ENCODE measurements around the gene MYRF.

MYRF gene

GRCh38 chr11:61739413-61739812 lies 13.0 kb upstream of the MYRF start (continued):
- no peak for TF ChIP-seq ZNF148 (tag by site-specific recombination; IDR thresholded peaks at IDR 0.05; ENCODE audit: borderline replicate concordance)
- TF ChIP-seq MEIS1 (CRISPR knock-in tag; IDR thresholded peaks at IDR 0.05; ENCODE audit: borderline replicate concordance), result no peak
- no peak for TF ChIP-seq ZNF558 (tag by site-specific recombination; IDR thresholded peaks at IDR 0.05)
- TF ChIP-seq ZNF707 (tag by site-specific recombination; IDR thresholded peaks at IDR 0.05), result no peak
- no peak for TF ChIP-seq YY2 (tag by site-specific recombination; IDR thresholded peaks at IDR 0.05)
- no peak for TF ChIP-seq ZNF549 (tag by site-specific recombination; IDR thresholded peaks at IDR 0.05)
- TF ChIP-seq AEBP2 (tag by site-specific recombination; IDR thresholded peaks at IDR 0.05; ENCODE audit: borderline replicate concordance), result no peak

DNA sequence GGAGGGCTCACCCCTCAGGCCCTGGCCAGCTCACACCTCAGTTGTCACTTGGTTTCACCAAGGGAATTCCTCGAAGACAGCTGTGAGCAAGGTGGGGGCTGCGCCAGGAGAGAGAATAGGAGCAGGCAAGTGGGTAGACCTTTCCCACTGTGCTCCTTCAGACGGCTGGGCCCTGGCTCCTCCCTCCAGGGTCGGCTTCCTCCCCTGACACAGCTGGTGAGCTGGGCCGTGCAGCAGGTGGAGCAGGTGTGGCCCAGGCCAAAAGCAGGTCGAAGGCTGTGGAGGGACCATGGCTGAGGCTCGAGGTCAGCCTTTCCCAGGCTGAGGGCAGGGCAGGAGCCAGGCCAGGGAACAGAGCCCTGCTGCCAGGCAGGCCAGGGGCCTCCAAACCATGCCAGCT lies 12.5 kb upstream of the MYRF start:
- TF ChIP-seq ZNF776 (tag by site-specific recombination; IDR thresholded peaks at IDR 0.05; ENCODE audit: borderline replicate concordance) (no peak), ZIC2 (tag by site-specific recombination; IDR thresholded peaks at IDR 0.05) (no peak)
- TF ChIP-seq, protein P1, sequence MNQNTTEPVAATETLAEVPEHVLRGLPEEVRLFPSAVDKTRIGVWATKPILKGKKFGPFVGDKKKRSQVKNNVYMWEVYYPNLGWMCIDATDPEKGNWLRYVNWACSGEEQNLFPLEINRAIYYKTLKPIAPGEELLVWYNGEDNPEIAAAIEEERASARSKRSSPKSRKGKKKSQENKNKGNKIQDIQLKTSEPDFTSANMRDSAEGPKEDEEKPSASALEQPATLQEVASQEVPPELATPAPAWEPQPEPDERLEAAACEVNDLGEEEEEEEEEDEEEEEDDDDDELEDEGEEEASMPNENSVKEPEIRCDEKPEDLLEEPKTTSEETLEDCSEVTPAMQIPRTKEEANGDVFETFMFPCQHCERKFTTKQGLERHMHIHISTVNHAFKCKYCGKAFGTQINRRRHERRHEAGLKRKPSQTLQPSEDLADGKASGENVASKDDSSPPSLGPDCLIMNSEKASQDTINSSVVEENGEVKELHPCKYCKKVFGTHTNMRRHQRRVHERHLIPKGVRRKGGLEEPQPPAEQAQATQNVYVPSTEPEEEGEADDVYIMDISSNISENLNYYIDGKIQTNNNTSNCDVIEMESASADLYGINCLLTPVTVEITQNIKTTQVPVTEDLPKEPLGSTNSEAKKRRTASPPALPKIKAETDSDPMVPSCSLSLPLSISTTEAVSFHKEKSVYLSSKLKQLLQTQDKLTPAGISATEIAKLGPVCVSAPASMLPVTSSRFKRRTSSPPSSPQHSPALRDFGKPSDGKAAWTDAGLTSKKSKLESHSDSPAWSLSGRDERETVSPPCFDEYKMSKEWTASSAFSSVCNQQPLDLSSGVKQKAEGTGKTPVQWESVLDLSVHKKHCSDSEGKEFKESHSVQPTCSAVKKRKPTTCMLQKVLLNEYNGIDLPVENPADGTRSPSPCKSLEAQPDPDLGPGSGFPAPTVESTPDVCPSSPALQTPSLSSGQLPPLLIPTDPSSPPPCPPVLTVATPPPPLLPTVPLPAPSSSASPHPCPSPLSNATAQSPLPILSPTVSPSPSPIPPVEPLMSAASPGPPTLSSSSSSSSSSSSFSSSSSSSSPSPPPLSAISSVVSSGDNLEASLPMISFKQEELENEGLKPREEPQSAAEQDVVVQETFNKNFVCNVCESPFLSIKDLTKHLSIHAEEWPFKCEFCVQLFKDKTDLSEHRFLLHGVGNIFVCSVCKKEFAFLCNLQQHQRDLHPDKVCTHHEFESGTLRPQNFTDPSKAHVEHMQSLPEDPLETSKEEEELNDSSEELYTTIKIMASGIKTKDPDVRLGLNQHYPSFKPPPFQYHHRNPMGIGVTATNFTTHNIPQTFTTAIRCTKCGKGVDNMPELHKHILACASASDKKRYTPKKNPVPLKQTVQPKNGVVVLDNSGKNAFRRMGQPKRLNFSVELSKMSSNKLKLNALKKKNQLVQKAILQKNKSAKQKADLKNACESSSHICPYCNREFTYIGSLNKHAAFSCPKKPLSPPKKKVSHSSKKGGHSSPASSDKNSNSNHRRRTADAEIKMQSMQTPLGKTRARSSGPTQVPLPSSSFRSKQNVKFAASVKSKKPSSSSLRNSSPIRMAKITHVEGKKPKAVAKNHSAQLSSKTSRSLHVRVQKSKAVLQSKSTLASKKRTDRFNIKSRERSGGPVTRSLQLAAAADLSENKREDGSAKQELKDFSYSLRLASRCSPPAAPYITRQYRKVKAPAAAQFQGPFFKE (tag by site-specific recombination; IDR thresholded peaks at IDR 0.05; ENCODE audit: borderline replicate concordance), result no peak
- no peak overlapping the region for H3K27ac ChIP-seq (ENCODE audit: extremely low read depth, low read depth, low read length)

GRCh38 chr11:61742391-61742790 lies 10.0 kb upstream of the MYRF start:
- Histone ChIP-seq H3K27ac (ENCODE audit: extremely low read depth, low read depth, low read length) (no peak overlapping the region), H3K9me3 (ENCODE audit: control insufficient read depth, insufficient read depth, low read depth, low read length) (no peaks in the 10 kb centered on the region), H3K4me3 (ENCODE audit: low read depth, low read length) (no peak overlapping the region), H3K4me1 (ENCODE audit: control insufficient read depth, insufficient read depth, low read length) (no peaks in the 10 kb centered on the region), H3K36me3 (ENCODE audit: control insufficient read depth in 2 of 2, insufficient read depth in 1 of 2, low read length in 2 of 2) (peaks cover 0 to 34% of the 10 kb centered on the region in 2 experiments; a peak in 1 of 3 replicates)
- no peak for TF ChIP-seq ZNF654 (tag by site-specific recombination; IDR thresholded peaks at IDR 0.05; ENCODE audit: low read depth)
- TF ChIP-seq, protein P2, sequence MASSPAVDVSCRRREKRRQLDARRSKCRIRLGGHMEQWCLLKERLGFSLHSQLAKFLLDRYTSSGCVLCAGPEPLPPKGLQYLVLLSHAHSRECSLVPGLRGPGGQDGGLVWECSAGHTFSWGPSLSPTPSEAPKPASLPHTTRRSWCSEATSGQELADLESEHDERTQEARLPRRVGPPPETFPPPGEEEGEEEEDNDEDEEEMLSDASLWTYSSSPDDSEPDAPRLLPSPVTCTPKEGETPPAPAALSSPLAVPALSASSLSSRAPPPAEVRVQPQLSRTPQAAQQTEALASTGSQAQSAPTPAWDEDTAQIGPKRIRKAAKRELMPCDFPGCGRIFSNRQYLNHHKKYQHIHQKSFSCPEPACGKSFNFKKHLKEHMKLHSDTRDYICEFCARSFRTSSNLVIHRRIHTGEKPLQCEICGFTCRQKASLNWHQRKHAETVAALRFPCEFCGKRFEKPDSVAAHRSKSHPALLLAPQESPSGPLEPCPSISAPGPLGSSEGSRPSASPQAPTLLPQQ (tag by site-specific recombination; IDR thresholded peaks at IDR 0.05), result no peak
- no peak for TF ChIP-seq SALL2 (tag by site-specific recombination; IDR thresholded peaks at IDR 0.05; ENCODE audit: borderline replicate concordance)
- no peak for TF ChIP-seq MEIS1 (CRISPR knock-in tag; IDR thresholded peaks at IDR 0.05; ENCODE audit: borderline replicate concordance)
- no peak for TF ChIP-seq ZNF48 (tag by site-specific recombination; IDR thresholded peaks at IDR 0.05)
- TF ChIP-seq ZNF248 (tag by site-specific recombination; IDR thresholded peaks at IDR 0.05), result no peak
- TF ChIP-seq ZSCAN5A (tag by site-specific recombination; IDR thresholded peaks at IDR 0.05), result no peak
- POLR2A ChIA-PET, result interaction anchor here (1.2 kb wide), 1 partner anchor 24 kb away, joined by 3 read pairs; no protein-coding TSS in a partner anchor
- CTCF ChIA-PET, result interaction anchor here (1.3 kb wide), 1 partner anchor 9 kb away, joined by 6 read pairs; no protein-coding TSS in a partner anchor

More for the DNA sequence above, 12.5 kb upstream of the MYRF start:
- Histone ChIP-seq H3K36me3 (ENCODE audit: control insufficient read depth in 2 of 2, insufficient read depth in 1 of 2, low read length in 2 of 2) (peaks cover 0 to 58% of the 10 kb centered on the region in 2 experiments; a peak in 1 of 3 replicates), H3K4me1 (ENCODE audit: control insufficient read depth, insufficient read depth, low read length) (no peaks in the 10 kb centered on the region), H3K9me3 (ENCODE audit: control insufficient read depth, insufficient read depth, low read depth, low read length) (no peaks in the 10 kb centered on the region), H3K4me3 (ENCODE audit: low read depth, low read length) (no peak overlapping the region)
- POLR2A ChIA-PET, result interaction anchor here (1.6 kb wide), 1 partner anchor 21 kb away, joined by 4 read pairs; no protein-coding TSS in a partner anchor
- CTCF ChIA-PET, result interaction anchor here (3.2 kb wide), 1 partner anchor 9 kb away, joined by 34 read pairs; no protein-coding TSS in a partner anchor
